HepG2 (cell line): ENCODE data around the gene SHPK. TPM values are rescaled to one million over a fixed set of nuclear protein-coding genes. Genes with fewer than 3 reads are reported as not detected.

Source experiments
- ARID2 ChIP-seq: sonication (generic); formaldehyde crosslinking; IDR thresholded peaks from 2 replicates; pipeline ENCODE4 v1.8.1; 2022; ENCODE audit warnings: mild to moderate bottlenecking, missing genetic modification reagents, borderline replicate concordance
- CSRNP2 ChIP-seq: sonication (generic); formaldehyde crosslinking; conservative IDR thresholded peaks from 2 replicates; pipeline ENCODE4 v1.8.0; 2022; ENCODE audit warnings: low read depth, missing genetic modification reagents
- ELF3 ChIP-seq: IDR thresholded peaks from 2 replicates; pipeline ENCODE4 v1.6.1; 2016; ENCODE audit warnings: missing genetic modification reagents, missing compliant biosample characterization
- FOXA1 ChIP-seq, 2 experiments: fragments of 450-650 bp in 1 of 2; sonication (generic) in 1 of 2; formaldehyde crosslinking in 1 of 2; IDR thresholded peaks; 2 replicates each; pipeline versions ENCODE4 v1.4.0 to v1.6.1; 2016 to 2020; ENCODE audit warnings: missing genetic modification reagents in 1 of 2
- FOXK1 ChIP-seq: sonication (generic); formaldehyde crosslinking; IDR thresholded peaks from 2 replicates; pipeline ENCODE4 v1.4.0; 2020; ENCODE audit warnings: low read depth, missing genetic modification reagents, borderline replicate concordance
- MXI1 ChIP-seq: IDR thresholded peaks from 3 replicates; pipeline ENCODE4 v1.6.1; 2012; ENCODE audit warnings: low read depth, low read length, inconsistent platforms, borderline replicate concordance
- SNAPC5 ChIP-seq: sonication (generic); formaldehyde crosslinking; IDR thresholded peaks from 2 replicates; pipeline ENCODE4 v1.8.1; 2023; ENCODE audit warnings: mild to moderate bottlenecking, missing genetic modification reagents, borderline replicate concordance
- TFE3 ChIP-seq: IDR thresholded peaks from 2 replicates; pipeline ENCODE4 v1.6.1; 2016
- TRIM24 ChIP-seq: sonication (generic); formaldehyde crosslinking; IDR thresholded peaks from 2 replicates; pipeline ENCODE4 v1.8.0; 2022; ENCODE audit warnings: mild to moderate bottlenecking, missing genetic modification reagents
- ZBTB4 ChIP-seq: sonication (generic); formaldehyde crosslinking; IDR thresholded peaks from 2 replicates; pipeline ENCODE4 v1.4.0; 2020; ENCODE audit warnings: missing genetic modification reagents, mild to moderate bottlenecking, borderline replicate concordance
- ZNF264 ChIP-seq: sonication (generic); formaldehyde crosslinking; IDR thresholded peaks from 2 replicates; pipeline ENCODE4 v1.4.0; 2020; ENCODE audit warnings: missing genetic modification reagents
- ZNF333 ChIP-seq: sonication (generic); formaldehyde crosslinking; IDR thresholded peaks from 2 replicates; pipeline ENCODE4 v1.4.0; 2020; ENCODE audit warnings: mild to moderate bottlenecking, missing genetic modification reagents, borderline replicate concordance
- ZNF430 ChIP-seq: sonication (generic); formaldehyde crosslinking; IDR thresholded peaks from 2 replicates; pipeline ENCODE4 v1.9.0; 2021; ENCODE audit warnings: mild to moderate bottlenecking, missing genetic modification reagents
- ZNF607 ChIP-seq: sonication (generic); formaldehyde crosslinking; IDR thresholded peaks from 2 replicates; pipeline ENCODE4 v1.5.1; 2020; ENCODE audit warnings: missing genetic modification reagents, mild to moderate bottlenecking, borderline replicate concordance
- ZNF639 ChIP-seq: conservative IDR thresholded peaks from 2 replicates; pipeline ENCODE4 v1.6.1; 2018; ENCODE audit warnings: missing genetic modification reagents
- ZNF761 ChIP-seq: sonication (generic); formaldehyde crosslinking; conservative IDR thresholded peaks from 2 replicates; pipeline ENCODE4 v1.4.0; 2020; ENCODE audit warnings: mild to moderate bottlenecking, missing genetic modification reagents
- ZNF792 ChIP-seq: IDR thresholded peaks from 2 replicates; pipeline ENCODE4 v1.6.1; 2016
- ZSCAN31 ChIP-seq: sonication (generic); formaldehyde crosslinking; IDR thresholded peaks from 2 replicates; pipeline ENCODE4 v1.5.0; 2020; ENCODE audit warnings: low read depth, mild to moderate bottlenecking, missing genetic modification reagents
- polyA plus RNA-seq, 8 experiments: library from polyadenylated mRNA; depleted of rRNA in 3 of 8; stranded (reverse) in 7 of 8; unstranded in 1 of 8; fragments of >200 nt; fragmentation: Illumina TruSeq in 4 of 8; extraction: Trizol in 4 of 8; gene quantifications; 2 replicates each; pipeline versions ENCODE4 v1.2.1 to v1.2.3, GENCODE V29; 2011 to 2016; ENCODE audit warnings: low read depth in 4 of 8, missing spikeins in 1 of 8, mixed read lengths in 1 of 8; ENCODE audit not compliant: insufficient read depth in 1 of 8
- total RNA-seq, 5 experiments: library from RNA; depleted of rRNA; stranded (reverse); fragments of >200 nt; fragmentation: Illumina TruSeq; extraction: Trizol; gene quantifications; 2 replicates each; pipeline ENCODE4 v1.2.3, GENCODE V29; 2016; ENCODE audit warnings: low read depth in 1 of 5

Gene SHPK
- total and polyA plus RNA-seq, 2 of the 13 experiments (the other 11 are each of a cell fraction or from before 2014, with no cell fraction given), result 16.2 to 30.9 TPM

GRCh38 chr17:3636154-3636907 is at the start of gene SHPK, which contains the start of gene CTNS (continued):
- TF ChIP-seq ZBTB4 (peak; percentile 55; the same call in 1 of the 2 replicates), FOXA1 (IDR thresholded peaks at IDR 0.05) (no peak), FOXA1 (CRISPR knock-in tag; IDR thresholded peaks at IDR 0.05) (no peak), MXI1 (peak; percentile 82; the same call in 1 of the 3 replicates), ELF3 (CRISPR knock-in tag) (peak; percentile 10; the same call in 1 of the 2 replicates), TRIM24 (CRISPR knock-in tag) (no peak), ARID2 (CRISPR knock-in tag) (peak; percentile 68; the same call in 1 of the 2 replicates), ZNF761 (CRISPR knock-in tag) (peak; percentile 50; the same call in 1 of the 2 replicates), ZNF639 (CRISPR knock-in tag) (peak; percentile 8; the same call in 1 of the 2 replicates), ZNF792 (0 out of 2 replicates have a peak, but pooled peaks have one; percentile 13), FOXK1 (CRISPR knock-in tag) (peak; percentile 79; the same call in 1 of the 2 replicates), TFE3 (CRISPR knock-in tag) (peak; percentile 93), CSRNP2 (no peak), ZNF264 (CRISPR knock-in tag) (0 out of 2 replicates have a peak, but pooled peaks have one; percentile 39), ZSCAN31 (CRISPR knock-in tag) (peak; percentile 16; the same call in 1 of the 2 replicates), SNAPC5 (CRISPR knock-in tag) (0 out of 2 replicates have a peak, but pooled peaks have one; percentile 17), ZNF430 (CRISPR knock-in tag) (peak; percentile 76; the same call in 1 of the 2 replicates), ZNF607 (CRISPR knock-in tag) (peak; percentile 87; the same call in 1 of the 2 replicates), ZNF333 (peak; percentile 83)
